ENCODE data around the gene ENOX2.
"Not testable (repeated sequence)": the region's sequence is repeated elsewhere in the genome, so short reads cannot be mapped to it uniquely, and the experiment has no call there.

ENOX2 gene

DNA sequence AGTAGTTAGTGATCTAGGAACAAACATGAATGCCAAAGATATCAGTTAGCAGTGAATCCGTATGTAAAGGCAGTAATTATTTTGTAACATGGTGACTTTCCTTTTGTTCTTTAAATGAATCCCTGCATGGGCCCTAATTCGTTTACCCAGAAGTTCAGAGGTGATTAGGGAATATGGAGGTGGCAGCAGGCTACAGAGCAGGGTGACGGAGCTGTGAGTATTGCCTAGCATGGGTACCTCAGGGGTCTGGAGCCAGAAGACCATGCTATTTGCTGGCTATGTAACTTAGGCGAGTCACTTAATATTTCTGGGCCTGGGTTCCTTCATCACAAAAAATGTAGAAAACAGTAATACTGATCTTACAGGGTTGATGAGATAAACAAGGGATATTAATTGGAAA lies 184.9 kb downstream of the ENOX2 start:
- DNase-seq (ENCODE audit: insufficient read length, low spot score) (no peak), FAIRE-seq (no peak)
- TF ChIP-seq CTCF (IDR thresholded peaks at IDR 0.05; ENCODE audit: insufficient read depth, missing control alignments): no peak

- DNase-seq (ENCODE audit: insufficient read length, low spot score) (no peak), FAIRE-seq (peak; percentile 25)
- TF ChIP-seq CTCF (IDR thresholded peaks at IDR 0.05; ENCODE audit: insufficient read depth, missing control alignments): no peak
Observed at GRCh38 chrX:130716781-130717413, 186.1 kb downstream of the ENOX2 start.

GRCh38 chrX:130716346-130716745 lies 186.7 kb downstream of the ENOX2 start:
- TF ChIP-seq CTCF (IDR thresholded peaks at IDR 0.05; ENCODE audit: insufficient read depth, missing control alignments): no peak
- DNase-seq (ENCODE audit: insufficient read length, low spot score): no peak

GRCh38 chrX:130715299-130715698 lies 187.7 kb downstream of the ENOX2 start:
- FAIRE-seq: no peak
- DNase-seq (ENCODE audit: insufficient read length, low spot score): no peak
- no peak for TF ChIP-seq CTCF (IDR thresholded peaks at IDR 0.05; ENCODE audit: insufficient read depth, missing control alignments)

More at GRCh38 chrX:130716346-130716745, 186.7 kb downstream of the ENOX2 start:
- FAIRE-seq: peak; percentile 44

DNA sequence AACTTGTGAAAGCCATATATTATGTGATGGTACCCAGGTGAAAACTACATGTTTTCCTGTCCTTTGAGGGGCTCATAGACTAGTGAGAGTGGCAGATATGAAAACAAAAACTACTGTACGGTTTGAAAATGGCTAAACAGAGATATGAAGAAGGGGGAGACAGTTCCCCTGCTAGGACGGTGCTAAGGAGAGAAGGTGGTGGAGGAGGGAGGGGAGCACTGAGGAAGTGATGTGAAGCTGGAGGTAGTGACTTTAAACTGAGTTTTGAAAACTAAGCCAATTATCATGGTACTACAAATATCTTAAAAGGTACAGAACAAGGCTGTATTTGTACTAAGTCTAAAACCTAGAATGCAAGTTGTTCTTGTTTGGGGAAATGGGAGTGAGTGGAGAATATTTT lies 188.3 kb downstream of the ENOX2 start:
- no peak for FAIRE-seq
- DNase-seq (ENCODE audit: insufficient read length, low spot score): no peak
- TF ChIP-seq CTCF (IDR thresholded peaks at IDR 0.05; ENCODE audit: insufficient read depth, missing control alignments): no peak

GRCh38 chrX:130714135-130714534 lies 188.9 kb downstream of the ENOX2 start:
- TF ChIP-seq CTCF (IDR thresholded peaks at IDR 0.05; ENCODE audit: insufficient read depth, missing control alignments): no peak
- no peak for DNase-seq (ENCODE audit: insufficient read length, low spot score)
- FAIRE-seq: peak; percentile 29

DNA sequence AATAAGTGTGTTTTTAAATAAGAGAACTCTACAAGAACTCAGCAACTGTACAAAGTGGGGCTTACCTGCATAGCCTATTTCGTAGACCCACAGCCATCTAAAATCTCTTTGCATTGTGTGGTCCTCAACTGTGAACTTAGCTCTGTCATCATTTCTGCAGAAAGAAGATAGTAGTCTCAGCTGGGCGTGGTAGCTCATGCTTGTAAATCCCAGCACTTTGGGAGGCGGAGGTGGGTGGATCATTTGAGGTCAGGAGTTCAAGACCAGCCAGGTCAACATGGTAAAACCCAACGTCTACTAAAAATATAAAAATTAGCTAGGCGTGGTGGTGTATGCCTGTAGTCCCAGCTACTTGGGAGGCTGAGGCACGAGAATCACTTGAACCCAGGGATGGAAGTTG lies 193.8 kb downstream of the ENOX2 start:
- not testable (repeated sequence) for FAIRE-seq; DNase-seq (ENCODE audit: insufficient read length, low spot score)

DNA sequence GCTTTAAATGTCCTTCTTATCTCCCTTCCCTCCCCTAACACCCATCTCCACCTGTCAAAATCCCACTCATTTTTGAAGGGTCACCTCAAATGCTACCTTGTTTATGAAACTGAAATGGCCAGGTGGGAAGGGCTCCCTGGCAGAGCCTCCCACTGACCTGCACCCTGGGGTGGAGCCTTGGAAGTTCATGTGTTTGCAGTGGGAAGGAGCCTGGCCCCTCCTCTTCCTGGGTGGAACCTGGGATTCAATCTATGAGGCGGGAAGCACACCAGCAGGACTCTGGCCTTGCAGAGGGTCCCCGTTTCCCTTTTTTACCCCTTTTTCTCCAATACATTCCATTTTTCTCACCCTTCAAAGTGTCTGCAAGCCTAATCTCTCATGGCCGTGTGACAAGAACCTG lies 197.4 kb downstream of the ENOX2 start:
- FAIRE-seq (no peak), DNase-seq (ENCODE audit: insufficient read length, low spot score) (no peak)
- TF ChIP-seq CTCF (IDR thresholded peaks at IDR 0.05; ENCODE audit: insufficient read depth, missing control alignments): no peak
